Fibroblast of lung (primary cell): Measurements from ENCODE around the gene HBS1L. TPM values are rescaled to one million over a fixed set of nuclear protein-coding genes. Genes with fewer than 3 reads are reported as not detected.
"Not testable (repeated sequence)": the region's sequence is repeated elsewhere in the genome, so short reads cannot be mapped to it uniquely, and the experiment has no call there.

Experiments
- DNase-seq, 2 donors: peaks; one replicate each; pipeline versions ENCODE4 v3.0.0 to v3.0.0-alpha.2; 2010; ENCODE audit warnings: low read depth in 2 of 2
- H2AFZ ChIP-seq: 2 replicates; pipeline ENCODE4 v1.5.1; 2012; ENCODE audit warnings: low read length, control low read depth, inconsistent platforms
- H3K27ac ChIP-seq: 2 replicates; pipeline ENCODE4 v1.5.1; 2011; ENCODE audit warnings: low read length, control low read depth; ENCODE audit not compliant: insufficient read depth
- H3K27me3 ChIP-seq: 2 replicates; pipeline ENCODE4 v1.5.1; 2011; ENCODE audit warnings: mild to moderate bottlenecking, low read length; ENCODE audit not compliant: control insufficient read depth, insufficient read depth
- H3K36me3 ChIP-seq: 2 replicates; pipeline ENCODE4 v1.5.1; 2011; ENCODE audit warnings: low read length; ENCODE audit not compliant: control insufficient read depth, insufficient read depth
- H3K4me1 ChIP-seq: 2 replicates; pipeline ENCODE4 v1.5.1; 2011; ENCODE audit warnings: low read length; ENCODE audit not compliant: control insufficient read depth, insufficient read depth; ENCODE audit errors: extremely low read depth
- H3K4me2 ChIP-seq: 2 replicates; pipeline ENCODE4 v1.5.1; 2011; ENCODE audit warnings: low read length, control low read depth; ENCODE audit not compliant: insufficient read depth; ENCODE audit errors: extremely low read depth
- H3K4me3 ChIP-seq, 4 experiments: fragments of 200-600 bp in 1 of 4; sonication (generic) in 1 of 4; replicated peaks in 1 of 4; 2 replicates each; pipeline ENCODE4 v1.5.1; 2011 to 2016; ENCODE audit warnings: low read length in 4 of 4, low read depth in 3 of 4, mild to moderate bottlenecking in 3 of 4, control low read depth in 2 of 4, inconsistent platforms in 1 of 4, mixed read lengths in 1 of 4; ENCODE audit not compliant: insufficient read depth in 1 of 4; ENCODE audit errors: control extremely low read depth in 1 of 4
- H3K79me2 ChIP-seq: 2 replicates; pipeline ENCODE4 v1.5.1; 2012; ENCODE audit warnings: mild to moderate bottlenecking, low read length, inconsistent platforms; ENCODE audit not compliant: control insufficient read depth, insufficient read depth
- H3K9ac ChIP-seq: 2 replicates; pipeline ENCODE4 v1.5.1; 2011; ENCODE audit warnings: mild to moderate bottlenecking, low read length, control low read depth; ENCODE audit not compliant: insufficient read depth
- H3K9me3 ChIP-seq: 2 replicates; pipeline ENCODE4 v1.5.1; 2012; ENCODE audit warnings: low read depth, low read length; ENCODE audit not compliant: control insufficient read depth, insufficient read depth
- H4K20me1 ChIP-seq: 2 replicates; pipeline ENCODE4 v1.5.1; 2011; ENCODE audit warnings: low read length; ENCODE audit not compliant: control insufficient read depth, insufficient read depth; ENCODE audit errors: extremely low read depth
- CTCF ChIP-seq, 2 donors: IDR thresholded peaks in 1 of 2; conservative IDR thresholded peaks in 1 of 2; 1 replicate in 1 of 2; 2 replicates in 1 of 2; pipeline ENCODE4 v1.5.1; 2011 to 2012; ENCODE audit warnings: low read length in 2 of 2, control low read depth in 1 of 2, inconsistent platforms in 1 of 2, low read depth in 1 of 2, mild to moderate bottlenecking in 1 of 2
- EZH2 ChIP-seq: IDR thresholded peaks from 2 replicates; pipeline ENCODE4 v1.5.1; 2012; ENCODE audit warnings: low read length, control low read depth, mild to moderate bottlenecking; ENCODE audit errors: missing control alignments
- polyA plus RNA-seq, 2 donors: library from polyadenylated mRNA; depleted of rRNA in 1 of 2; stranded (reverse) in 1 of 2; unstranded in 1 of 2; fragments of >200 nt; gene quantifications; 2 replicates each; pipeline ENCODE4 v1.2.1, GENCODE V29; 2011 to 2012; ENCODE audit warnings: missing spikeins in 1 of 2
- total RNA-seq: library from RNA; depleted of rRNA; stranded (reverse); fragments of >200 nt; gene quantifications from 2 replicates; pipeline ENCODE4 v1.2.1, GENCODE V29; 2014

The HBS1L gene
- total and polyA plus RNA-seq, 2 donors (not counting 1 experiment from before 2014, with no cell fraction given) = 106 to 118 TPM

GRCh38 chr6:135062735-135063134, 8.1 kb upstream of the HBS1L start:
- Histone ChIP-seq H3K79me2 (no peaks in the 10 kb centered on the region), H3K9me3 (no peaks in the 10 kb centered on the region), H3K36me3 (no peaks in the 10 kb centered on the region), H3K27me3 (no peaks in the 10 kb centered on the region), H2AFZ (no peak overlapping the region), H3K9ac (no peak overlapping the region), H4K20me1 (no peaks in the 10 kb centered on the region), H3K4me3 (no peak overlapping the region), H3K27ac (no peak overlapping the region), H3K4me2 (no peak overlapping the region), H3K4me1 (no peaks in the 10 kb centered on the region)
- TF ChIP-seq CTCF (conservative IDR thresholded peaks at IDR 0.05 in 1 of 2, IDR thresholded peaks at IDR 0.05 in 1 of 2; ENCODE audit: low read depth in 1 of 2, low read length in 2 of 2) = no peak
- TF ChIP-seq EZH2 = no peak
- no peak for DNase-seq

GRCh38 chr6:135060076-135060475, 5.5 kb upstream of the HBS1L start:
- no peaks in the 10 kb centered on the region for H3K36me3 ChIP-seq
- no peak for TF ChIP-seq EZH2
- TF ChIP-seq CTCF (conservative IDR thresholded peaks at IDR 0.05 in 1 of 2, IDR thresholded peaks at IDR 0.05 in 1 of 2; ENCODE audit: low read depth in 1 of 2, low read length in 2 of 2) = no peak
- H3K4me2 ChIP-seq = no peak overlapping the region
- no peaks in the 10 kb centered on the region for H3K79me2 ChIP-seq
- no peak for DNase-seq
- no peak overlapping the region for H2AFZ ChIP-seq
- no peaks in the 10 kb centered on the region for H3K4me1 ChIP-seq
- no peaks in the 10 kb centered on the region for H3K9me3 ChIP-seq
- H3K27ac ChIP-seq = no peak overlapping the region
- H3K27me3 ChIP-seq = no peaks in the 10 kb centered on the region
- no peak overlapping the region for H3K9ac ChIP-seq
- H3K4me3 ChIP-seq = no peak overlapping the region
- no peaks in the 10 kb centered on the region for H4K20me1 ChIP-seq

GRCh38 chr6:135058299-135058698, 3.7 kb upstream of the HBS1L start:
- H3K4me1 ChIP-seq, H3K4me2 ChIP-seq, H3K4me3 ChIP-seq, DNase-seq, H3K27me3 ChIP-seq, H3K9ac ChIP-seq, H3K36me3 ChIP-seq, H3K27ac ChIP-seq, H3K9me3 ChIP-seq, H2AFZ ChIP-seq, H4K20me1 ChIP-seq: not testable (repeated sequence)
- peaks cover 13% of the 10 kb centered on the region for H3K79me2 ChIP-seq
